Gastrocnemius medialis (tissue), 4 donors: ENCODE data around the gene TPM3. TPM values are rescaled to one million over a fixed set of nuclear protein-coding genes. Genes with fewer than 3 reads are reported as not detected.

ENCODE experiments used
- ATAC-seq, 2 donors: fragments of 150-250 bp; one replicate each; pipeline ENCODE4 v1.9.1; 2016
- DNase-seq, 2 donors: peaks; one replicate each; pipeline ENCODE4 v3.0.0-alpha.2; 2019
- H3K27ac ChIP-seq, 4 donors: fragments of 200-600 bp; sonication (generic); 1 replicate in 1 of 4; 2 replicates in 3 of 4; pipeline ENCODE4 v1.5.1; 2016 to 2018; ENCODE audit warnings: mild to moderate bottlenecking in 2 of 4, moderate library complexity in 1 of 4
- H3K27me3 ChIP-seq, 3 donors: fragments of 200-600 bp; sonication (generic) in 2 of 3; 1 replicate in 1 of 3; 2 replicates in 2 of 3; pipeline versions ENCODE4 v1.5.1 to v1.6.0; 2016 to 2019; ENCODE audit warnings: mild to moderate bottlenecking in 1 of 3, moderate library complexity in 1 of 3
- H3K36me3 ChIP-seq, 2 donors: fragments of 200-600 bp; sonication (generic) in 1 of 2; one replicate each; pipeline ENCODE4 v1.5.1; 2017 to 2018
- H3K4me1 ChIP-seq, 2 donors: fragments of 200-600 bp; sonication (generic) in 1 of 2; one replicate each; pipeline ENCODE4 v1.5.1; 2016 to 2017; ENCODE audit warnings: mild to moderate bottlenecking in 2 of 2
- H3K4me3 ChIP-seq, 4 donors: fragments of 200-600 bp; sonication (generic) in 3 of 4; 1 replicate in 1 of 4; 2 replicates in 3 of 4; pipeline ENCODE4 v1.5.1; 2016 to 2019; ENCODE audit warnings: mild to moderate bottlenecking in 2 of 4
- H3K9me3 ChIP-seq, 3 donors: fragments of 200-600 bp; sonication (generic) in 2 of 3; 1 replicate in 1 of 3; 2 replicates in 2 of 3; pipeline ENCODE4 v1.5.1; 2016 to 2019
- CTCF ChIP-seq, 5 experiments: fragments of 450-650 bp in 3 of 5; fragments of 200-600 bp in 2 of 5; sonication (generic) in 2 of 5; IDR thresholded peaks in 4 of 5; conservative IDR thresholded peaks in 1 of 5; 1 replicate in 4 of 5; 2 replicates in 1 of 5; pipeline ENCODE4 v1.5.1; 2016 to 2019; ENCODE audit warnings: antibody characterized with exemption in 5 of 5, mild to moderate bottlenecking in 3 of 5, moderate library complexity in 3 of 5
- POLR2A ChIP-seq, 2 donors: fragments of 450-650 bp; IDR thresholded peaks; one replicate each; pipeline ENCODE4 v1.6.1; 2017; ENCODE audit warnings: antibody characterized with exemption in 2 of 2, mild to moderate bottlenecking in 2 of 2, moderate library complexity in 2 of 2
- in situ Hi-C, 4 donors: fragments of 200-750 bp; cut with MboI; loops; one replicate each; pipeline versions ENCODE4 v1.15.0 to v1.8.0; 2017; ENCODE audit warnings: low sequenced_read_pairs in 4 of 4
- intact Hi-C: fragments of 100-400 bp; cut with DNase I; formaldehyde crosslinking; loops from one replicate; pipeline ENCODE4 v1.15.1; 2023; ENCODE audit warnings: low total_unique reads
- total RNA-seq, 4 donors: library from RNA; depleted of rRNA; stranded (reverse); fragments of >200 nt; gene quantifications; one replicate each; pipeline versions ENCODE4 v1.1.0 to v1.2.3, GENCODE V29; 2016

TPM3 gene
- total RNA-seq, 4 donors from 2014 or later: 1,776 to 3,699 (median 2,786) TPM

GRCh38 chr1:154182344-154183045 is 9.4 kb downstream of the TPM3 start:
- peaks cover 67 to 68% of the 10 kb centered on the region in 2 donors for H3K4me1 ChIP-seq
- peak; percentile 55 to 65 for DNase-seq
- peaks cover 0 to 21% of the 10 kb centered on the region in 2 donors for H3K36me3 ChIP-seq
- in situ Hi-C loops (loop anchor here in 1 of 4 donors (10.0 kb wide), 1 partner anchor 92 kb away; the partner anchor contains the start of gene HAX1), intact Hi-C loops (loop anchor here (1.0 to 10.0 kb wide), 3 partner anchors 38 to 188 kb away; partner anchors contain the start of genes HAX1, RPS27 and UBAP2L)
- TF ChIP-seq CTCF (IDR thresholded peaks at IDR 0.05 in 4 of 5, conservative IDR thresholded peaks at IDR 0.05 in 1 of 5) (no peak), POLR2A (IDR thresholded peaks at IDR 0.05) (no peak)
- H3K27me3 ChIP-seq: no peaks in the 10 kb centered on the region
- ATAC-seq: peak; percentile 21 to 25
- peak overlapping the region; percentile 69 to 89 (median 82) for H3K4me3 ChIP-seq
- H3K27ac ChIP-seq: peak overlapping the region; percentile 86 to 93 (median 90)
- no peaks in the 10 kb centered on the region for H3K9me3 ChIP-seq

GRCh38 chr1:154181944-154182343 is 10.0 kb downstream of the TPM3 start:
- intact Hi-C loops: loop anchor here (10.0 kb wide), 1 partner anchor 187 kb away; the partner anchor contains the start of gene RPS27
- peak overlapping the region; percentile 69 to 89 (median 82) for H3K4me3 ChIP-seq
- in situ Hi-C loops: loop anchor here in 1 of 4 donors (10.0 kb wide), 1 partner anchor 93 kb away; the partner anchor contains the start of gene HAX1
- ATAC-seq (no peak), DNase-seq (no peak)
- peak overlapping the region; percentile 86 to 93 (median 90) for H3K27ac ChIP-seq
- TF ChIP-seq POLR2A (IDR thresholded peaks at IDR 0.05): no peak
- TF ChIP-seq CTCF (IDR thresholded peaks at IDR 0.05 in 4 of 5, conservative IDR thresholded peaks at IDR 0.05 in 1 of 5): no peak
- H3K9me3 ChIP-seq: no peaks in the 10 kb centered on the region
- peaks cover 66 to 73% of the 10 kb centered on the region in 2 donors for H3K4me1 ChIP-seq
- no peaks in the 10 kb centered on the region for H3K27me3 ChIP-seq
- peaks cover 0 to 21% of the 10 kb centered on the region in 2 donors for H3K36me3 ChIP-seq

- DNase-seq (no peak), ATAC-seq (no peak)
- Histone ChIP-seq H3K4me1 (peaks cover 69 to 85% of the 10 kb centered on the region in 2 donors), H3K27me3 (no peaks in the 10 kb centered on the region), H3K4me3 (no peak overlapping the region), H3K27ac (peak overlapping the region; percentile 50 to 86 (median 53)), H3K36me3 (peaks cover 0 to 30% of the 10 kb centered on the region in 2 donors), H3K9me3 (no peaks in the 10 kb centered on the region)
- in situ Hi-C loops (loop anchor here in 1 of 4 donors (10.0 kb wide), 1 partner anchor 95 kb away; the partner anchor contains the start of gene HAX1), intact Hi-C loops (loop anchor here (10.0 kb wide), 1 partner anchor 185 kb away; the partner anchor contains the start of gene RPS27)
- TF ChIP-seq POLR2A (IDR thresholded peaks at IDR 0.05) (no peak), CTCF (IDR thresholded peaks at IDR 0.05 in 4 of 5, conservative IDR thresholded peaks at IDR 0.05 in 1 of 5) (no peak)
Measured at GRCh38 chr1:154179946-154180687, 11.8 kb downstream of the TPM3 start.

GRCh38 chr1:154178911-154179811 is 12.7 kb downstream of the TPM3 start:
- in situ Hi-C loops (no loop called here), intact Hi-C loops (no loop called here)
- Histone ChIP-seq H3K4me1 (peaks cover 62 to 78% of the 10 kb centered on the region in 2 donors), H3K27ac (peak overlapping the region; percentile 50 to 86 (median 53)), H3K9me3 (no peaks in the 10 kb centered on the region), H3K27me3 (no peaks in the 10 kb centered on the region), H3K4me3 (no peak overlapping the region), H3K36me3 (peaks cover 0 to 39% of the 10 kb centered on the region in 2 donors)
- ATAC-seq: no peak
- TF ChIP-seq POLR2A (IDR thresholded peaks at IDR 0.05): no peak
- no peak for TF ChIP-seq CTCF (IDR thresholded peaks at IDR 0.05 in 4 of 5, conservative IDR thresholded peaks at IDR 0.05 in 1 of 5)
- no peak for DNase-seq
